ENCODE measurements around the gene IRS1.

Gene IRS1

DNA sequence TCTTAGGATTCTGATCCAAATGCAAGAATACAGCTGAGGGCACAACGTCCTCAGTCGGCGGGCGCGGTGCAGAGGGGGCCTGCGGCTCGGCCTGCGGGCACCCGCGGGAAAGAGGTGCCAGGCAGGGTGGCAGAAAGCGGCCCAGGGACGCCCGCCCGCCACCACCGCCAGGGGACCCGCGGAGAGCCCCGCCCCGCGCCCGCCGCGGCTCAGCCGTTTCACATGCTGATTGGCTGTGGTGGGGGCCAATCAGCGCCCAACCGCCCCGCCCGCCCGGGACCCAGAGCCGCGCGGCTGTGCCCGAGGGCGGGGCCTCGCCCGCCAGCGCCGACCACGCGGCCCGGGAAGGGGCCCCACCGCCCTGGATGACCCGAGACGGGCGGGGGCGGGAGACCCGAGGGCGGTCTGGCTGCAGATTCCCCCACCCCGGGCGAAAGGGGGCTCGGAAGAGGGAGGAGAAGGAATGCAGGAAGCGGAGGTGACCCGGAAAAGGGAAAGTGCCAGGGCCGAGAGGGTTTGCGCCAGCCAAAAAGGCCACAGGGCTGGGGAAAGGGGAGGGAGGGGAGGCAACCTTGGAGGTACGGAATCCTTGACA, 8.0 kb downstream of the IRS1 start:
- Mint-ChIP-seq H3K27ac (peak overlapping the region; percentile 97), H3K4me3 (peak overlapping the region; percentile 83), H3K4me1 (peaks cover 79% of the 10 kb centered on the region), H3K36me3 (peaks cover 36% of the 10 kb centered on the region), H3K27me3 (no peaks in the 10 kb centered on the region), H3K9me3 (peaks cover 2% of the 10 kb centered on the region)
- CTCF ChIA-PET = interaction anchor here (1.1 to 1.3 kb wide), 3 partner anchors 9 to 141 kb away, joined by 3 to 5 read pairs (median 3); no protein-coding TSS in a partner anchor
- peak; percentile 92 for DNase-seq

DNA sequence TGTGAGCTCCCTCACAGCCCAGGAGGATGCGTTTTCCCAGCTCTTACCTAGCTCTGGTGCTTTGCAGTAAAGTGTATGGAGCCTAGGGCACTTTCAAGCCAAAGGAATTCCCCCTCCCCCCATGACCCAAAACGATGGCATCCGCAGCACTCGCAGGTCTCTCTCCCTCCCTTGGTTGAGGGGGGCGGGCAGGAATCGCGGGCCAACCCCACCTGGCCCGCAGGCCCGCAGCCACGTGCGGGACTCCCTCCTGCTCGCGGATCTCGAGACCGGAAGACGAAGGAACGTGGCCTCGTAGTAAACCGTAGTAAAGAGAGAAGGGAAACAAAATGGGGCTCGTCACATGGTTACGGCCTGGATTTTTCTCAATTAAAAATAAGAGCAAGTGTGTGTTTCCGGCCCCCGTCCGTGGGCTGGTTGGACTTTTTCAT, 8.5 kb downstream of the IRS1 start:
- H3K27ac Mint-ChIP-seq = peak overlapping the region; percentile 97
- peaks cover 74% of the 10 kb centered on the region for H3K4me1 Mint-ChIP-seq
- no peaks in the 10 kb centered on the region for H3K27me3 Mint-ChIP-seq
- H3K4me3 Mint-ChIP-seq = peak overlapping the region; percentile 83
- peaks cover 3% of the 10 kb centered on the region for H3K9me3 Mint-ChIP-seq
- H3K36me3 Mint-ChIP-seq = peaks cover 37% of the 10 kb centered on the region
- CTCF ChIA-PET = interaction anchor here (1.1 to 1.3 kb wide), 3 partner anchors 9 to 140 kb away, joined by 3 to 5 read pairs (median 3); no protein-coding TSS in a partner anchor
- DNase-seq = peak; percentile 79

- Mint-ChIP-seq H3K4me1 (peaks cover 68% of the 10 kb centered on the region), H3K27ac (peak overlapping the region; percentile 97), H3K36me3 (peaks cover 40% of the 10 kb centered on the region), H3K27me3 (no peaks in the 10 kb centered on the region), H3K4me3 (peak overlapping the region; percentile 83), H3K9me3 (peaks cover 6% of the 10 kb centered on the region)
- DNase-seq = no peak
- CTCF ChIA-PET = interaction anchor here (0.6 to 1.3 kb wide), 4 partner anchors 10 to 143 kb away, joined by 3 to 5 read pairs (median 3); no protein-coding TSS in a partner anchor
Observed at GRCh38 chr2:226790431-226790830, 9.2 kb downstream of the IRS1 start.

DNA sequence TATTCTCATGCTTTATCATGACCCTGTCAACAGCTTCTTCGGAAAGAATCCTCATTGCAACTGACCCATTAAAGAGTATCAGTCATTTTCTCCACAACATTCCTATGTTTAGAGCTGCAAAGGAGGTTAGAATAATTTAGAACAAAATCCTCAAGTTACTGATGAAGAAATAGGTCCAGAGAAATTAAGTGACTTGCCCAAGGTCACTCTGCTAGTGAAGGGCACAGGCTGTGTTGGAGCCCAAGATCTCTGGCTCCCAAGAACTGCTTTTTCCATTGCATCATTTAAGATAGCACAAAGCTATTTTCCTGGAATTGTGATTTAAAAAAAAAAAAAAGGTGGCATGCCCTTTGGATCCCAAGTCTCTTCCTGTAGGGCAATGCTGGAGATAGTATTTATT, 9.6 kb downstream of the IRS1 start:
- H3K36me3 Mint-ChIP-seq = peaks cover 40% of the 10 kb centered on the region
- H3K27me3 Mint-ChIP-seq = no peaks in the 10 kb centered on the region
- peaks cover 68% of the 10 kb centered on the region for H3K4me1 Mint-ChIP-seq
- H3K27ac Mint-ChIP-seq = peak overlapping the region; percentile 79
- CTCF ChIA-PET = interaction anchor here (0.6 to 1.7 kb wide), 4 partner anchors 9 to 143 kb away, joined by 3 to 5 read pairs (median 4); no protein-coding TSS in a partner anchor
- peaks cover 6% of the 10 kb centered on the region for H3K9me3 Mint-ChIP-seq
- H3K4me3 Mint-ChIP-seq = no peak overlapping the region
- no peak for DNase-seq

- peaks cover 32% of the 10 kb centered on the region for H3K36me3 Mint-ChIP-seq
- H3K27ac Mint-ChIP-seq = peak overlapping the region; percentile 15
- H3K27me3 Mint-ChIP-seq = no peaks in the 10 kb centered on the region
- H3K9me3 Mint-ChIP-seq = peaks cover 7% of the 10 kb centered on the region
- H3K4me3 Mint-ChIP-seq = no peak overlapping the region
- DNase-seq = no peak
- H3K4me1 Mint-ChIP-seq = peaks cover 60% of the 10 kb centered on the region
- CTCF ChIA-PET = interaction anchor here (1.0 to 1.7 kb wide), 3 partner anchors 10 to 196 kb away, joined by 3 to 4 read pairs (median 3); no protein-coding TSS in a partner anchor
Observed at GRCh38 chr2:226788881-226789490, 10.6 kb downstream of the IRS1 start.

GRCh38 chr2:226788064-226788463, 11.6 kb downstream of the IRS1 start:
- CTCF ChIA-PET = no interaction called here
- peaks cover 31% of the 10 kb centered on the region for H3K36me3 Mint-ChIP-seq
- no peak for DNase-seq
- H3K4me1 Mint-ChIP-seq = peaks cover 51% of the 10 kb centered on the region
- no peak overlapping the region for H3K27ac Mint-ChIP-seq
- H3K27me3 Mint-ChIP-seq = no peaks in the 10 kb centered on the region
- no peak overlapping the region for H3K4me3 Mint-ChIP-seq
- H3K9me3 Mint-ChIP-seq = peaks cover 10% of the 10 kb centered on the region

DNA sequence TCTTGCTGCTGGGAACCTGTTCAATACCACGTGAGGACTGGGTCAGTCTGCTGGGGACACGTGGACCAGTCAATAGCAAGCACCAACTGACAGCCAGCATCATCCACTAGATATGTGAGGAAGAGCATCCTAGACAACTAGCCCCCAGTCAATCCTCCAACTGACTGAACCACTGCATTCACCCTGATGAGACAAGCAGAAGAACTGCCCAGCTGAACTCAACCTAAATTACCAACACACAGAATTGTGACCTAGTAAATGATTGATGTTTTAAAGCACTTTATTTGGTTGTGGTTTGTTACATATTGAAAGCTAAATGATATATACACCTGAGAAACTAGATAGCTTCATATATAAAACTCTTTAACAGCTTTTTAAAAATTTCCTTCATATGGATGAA, 15.7 kb downstream of the IRS1 start:
- DNase-seq = no peak
- peaks cover 17% of the 10 kb centered on the region for H3K36me3 Mint-ChIP-seq
- H3K4me1 Mint-ChIP-seq = peaks cover 15% of the 10 kb centered on the region
- H3K27ac Mint-ChIP-seq = no peak overlapping the region
- no peaks in the 10 kb centered on the region for H3K27me3 Mint-ChIP-seq
- no peak overlapping the region for H3K4me3 Mint-ChIP-seq
- H3K9me3 Mint-ChIP-seq = peaks cover 8% of the 10 kb centered on the region
- CTCF ChIA-PET = no interaction called here

DNA sequence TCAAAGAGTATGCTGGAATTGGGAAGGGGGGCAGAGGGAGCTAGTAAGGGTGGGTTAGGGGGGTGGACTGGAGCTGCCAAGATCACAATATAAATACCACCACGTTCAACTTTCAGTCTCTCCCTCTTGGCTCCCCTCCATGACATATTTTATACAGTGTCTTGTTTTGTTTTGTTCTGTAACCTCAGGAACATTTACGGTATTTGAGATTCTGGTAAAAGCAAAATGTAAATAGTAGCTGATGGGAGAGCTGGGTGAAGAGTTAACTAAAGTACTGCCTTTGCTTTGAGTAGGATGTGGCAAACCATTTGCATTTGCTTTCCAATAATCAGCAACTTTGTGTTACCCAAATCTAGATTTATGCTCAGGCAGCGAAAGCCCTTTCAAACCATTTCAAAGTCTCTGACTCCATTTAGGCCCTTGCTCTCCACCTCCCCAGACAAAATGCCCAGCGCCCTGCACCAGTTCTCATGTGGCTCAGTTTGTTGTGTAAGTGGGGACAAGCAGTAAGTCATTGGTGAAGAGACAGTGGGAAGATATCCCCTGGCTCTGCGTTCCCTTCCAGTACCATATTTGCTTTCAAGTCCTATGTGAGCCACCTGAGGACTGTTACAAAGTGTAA, 17.4 kb downstream of the IRS1 start:
- CTCF ChIA-PET = no interaction called here
- Mint-ChIP-seq H3K27ac (no peak overlapping the region), H3K27me3 (no peaks in the 10 kb centered on the region)

DNA sequence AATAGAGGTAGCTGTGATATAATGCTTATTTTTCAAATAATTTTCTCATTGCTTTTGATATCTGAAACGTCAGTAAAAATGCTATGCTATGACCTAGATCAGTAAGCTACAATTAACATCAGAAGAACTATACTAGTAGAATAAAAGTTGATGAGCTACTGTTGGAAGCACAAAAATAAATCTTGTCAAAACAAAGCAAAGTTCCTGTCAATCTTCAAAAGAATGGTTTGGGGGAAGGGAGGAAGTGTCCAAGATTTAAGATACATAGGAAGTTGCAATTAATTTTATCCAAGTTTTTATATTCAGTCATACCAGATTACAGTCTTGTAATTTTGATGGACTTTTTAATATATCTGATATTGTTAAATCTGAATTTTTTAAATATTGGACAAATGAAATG, 19.2 kb downstream of the IRS1 start:
- CTCF ChIA-PET = interaction anchor here (0.9 kb wide), 1 partner anchor 18 kb away, joined by 4 read pairs; no protein-coding TSS in a partner anchor
- H3K4me1 Mint-ChIP-seq = peaks cover 8% of the 10 kb centered on the region
- peaks cover 12% of the 10 kb centered on the region for H3K9me3 Mint-ChIP-seq
- DNase-seq = no peak
- H3K4me3 Mint-ChIP-seq = no peak overlapping the region
- H3K27me3 Mint-ChIP-seq = no peaks in the 10 kb centered on the region
- peaks cover 12% of the 10 kb centered on the region for H3K36me3 Mint-ChIP-seq
- no peak overlapping the region for H3K27ac Mint-ChIP-seq

More for the DNA sequence above, 17.4 kb downstream of the IRS1 start:
- Mint-ChIP-seq H3K4me1 (peaks cover 12% of the 10 kb centered on the region), H3K9me3 (peaks cover 8% of the 10 kb centered on the region), H3K4me3 (no peak overlapping the region), H3K36me3 (peaks cover 17% of the 10 kb centered on the region)
- no peak for DNase-seq

DNA sequence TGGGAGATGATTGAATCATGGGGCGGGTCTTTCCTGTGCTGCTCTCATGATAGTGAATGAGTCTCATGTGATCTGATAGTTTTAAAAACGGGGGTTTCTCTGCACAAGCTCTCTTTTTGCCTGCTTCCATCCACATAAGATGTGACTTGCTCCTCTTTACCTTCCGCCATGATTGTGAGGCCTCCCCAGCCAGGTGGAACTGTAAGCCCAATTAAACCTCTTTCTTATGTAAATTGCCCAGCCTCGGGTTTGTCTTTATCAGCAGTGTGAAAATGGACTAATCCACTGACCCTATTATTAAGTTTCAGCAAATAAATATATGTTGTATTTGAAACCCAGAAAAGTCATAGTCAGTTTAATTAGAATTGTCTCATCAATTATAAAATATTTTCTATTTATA, 22.0 kb downstream of the IRS1 start:
- H3K4me1 Mint-ChIP-seq = peaks cover 25% of the 10 kb centered on the region
- H3K9me3 Mint-ChIP-seq = peaks cover 19% of the 10 kb centered on the region
- H3K36me3 Mint-ChIP-seq = peaks cover 25% of the 10 kb centered on the region
- H3K4me3 Mint-ChIP-seq = no peak overlapping the region
- DNase-seq = no peak
- H3K27ac Mint-ChIP-seq = no peak overlapping the region
- CTCF ChIA-PET = no interaction called here
- no peaks in the 10 kb centered on the region for H3K27me3 Mint-ChIP-seq

DNA sequence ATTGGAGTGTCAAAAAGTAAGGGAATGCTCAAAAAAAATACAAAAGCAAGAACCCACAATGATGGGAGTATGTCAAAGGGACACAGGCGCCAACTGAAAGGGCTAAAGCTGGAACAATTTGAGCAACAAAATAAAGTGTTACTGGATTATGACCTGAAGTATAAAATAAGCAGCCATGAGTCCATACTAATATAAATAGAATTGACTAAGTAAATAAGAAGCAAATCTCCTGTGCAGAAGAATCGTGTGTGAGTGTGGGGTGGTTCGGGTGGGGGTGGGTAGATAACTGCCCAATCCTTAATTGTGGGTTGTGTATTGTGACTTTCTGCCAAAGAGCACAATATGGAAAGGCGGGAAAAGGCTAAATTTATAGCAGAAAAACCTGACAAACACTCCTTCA, 23.5 kb downstream of the IRS1 start:
- H3K4me1 Mint-ChIP-seq = peaks cover 36% of the 10 kb centered on the region
- CTCF ChIA-PET = no interaction called here

DNA sequence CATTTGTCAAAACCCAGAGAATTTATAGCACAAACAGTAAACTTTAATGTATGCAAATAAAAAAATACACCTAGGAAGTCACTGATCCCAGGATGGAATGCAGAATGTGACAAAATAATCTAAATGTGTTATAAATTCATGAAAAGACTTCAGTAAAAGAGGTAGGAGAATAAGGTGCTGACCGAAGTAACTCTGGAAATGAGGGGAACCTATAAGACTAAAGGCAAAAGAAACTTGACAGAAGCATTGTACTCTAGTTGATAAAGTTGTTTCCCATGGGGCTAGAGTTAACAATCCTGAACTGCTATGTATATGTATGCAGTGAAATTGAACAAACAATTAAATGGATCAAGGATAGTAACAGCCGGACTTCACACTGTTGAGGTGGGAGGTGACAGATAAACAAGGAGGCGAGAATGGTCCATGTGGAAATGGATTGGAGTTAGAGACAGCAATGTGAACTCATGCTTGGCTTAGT, 24.5 kb downstream of the IRS1 start:
- Mint-ChIP-seq H3K9me3 (peaks cover 19% of the 10 kb centered on the region), H3K27me3 (no peaks in the 10 kb centered on the region), H3K27ac (no peak overlapping the region), H3K4me3 (no peak overlapping the region), H3K36me3 (peaks cover 23% of the 10 kb centered on the region), H3K4me1 (peaks cover 39% of the 10 kb centered on the region)
- CTCF ChIA-PET = no interaction called here
- DNase-seq = no peak

More for the DNA sequence above, 23.5 kb downstream of the IRS1 start:
- DNase-seq = no peak
- Mint-ChIP-seq H3K27me3 (no peaks in the 10 kb centered on the region), H3K9me3 (peaks cover 19% of the 10 kb centered on the region), H3K27ac (no peak overlapping the region), H3K36me3 (peaks cover 25% of the 10 kb centered on the region), H3K4me3 (no peak overlapping the region)

GRCh38 chr2:226773291-226773690, 26.3 kb downstream of the IRS1 start:
- H3K4me3 Mint-ChIP-seq = no peak overlapping the region
- CTCF ChIA-PET = interaction anchor here (0.6 to 1.6 kb wide), 3 partner anchors 18 to 618 kb away, joined by 3 to 4 read pairs (median 3); no protein-coding TSS in a partner anchor
- H3K36me3 Mint-ChIP-seq = peaks cover 20% of the 10 kb centered on the region
- peaks cover 35% of the 10 kb centered on the region for H3K4me1 Mint-ChIP-seq
- no peak overlapping the region for H3K27ac Mint-ChIP-seq
- H3K9me3 Mint-ChIP-seq = peaks cover 19% of the 10 kb centered on the region
- DNase-seq = no peak
- H3K27me3 Mint-ChIP-seq = no peaks in the 10 kb centered on the region

All from activated naive CD4-positive, alpha-beta T cell treated with anti-CD3 and anti-CD28 coated beads, Interleukin-2, amount 10 ng/mL, durations not matched to agents 7 days and 5 days (primary cell).